A375 (cell line): ENCODE measurements around the gene HAP1. TPM values are rescaled to one million over a fixed set of nuclear protein-coding genes. Genes with fewer than 3 reads are reported as not detected.

Experiments
- small RNA-seq: library from RNA; depleted of rRNA; stranded (forward); fragments of <200 nt; gene quantifications from one replicate; pipeline ENCODE3, GENCODE V24; 2014
- total RNA-seq: library from RNA; depleted of rRNA; stranded (reverse); fragments of >200 nt; shearing (Covaris generic); gene quantifications from 2 replicates; pipeline ENCODE4 v1.2.3, GENCODE V29; 2014; rRNA removed

HAP1 gene
- total RNA-seq, result 0.15 TPM in 1 of 2 replicates, not detected in the other

DNA sequence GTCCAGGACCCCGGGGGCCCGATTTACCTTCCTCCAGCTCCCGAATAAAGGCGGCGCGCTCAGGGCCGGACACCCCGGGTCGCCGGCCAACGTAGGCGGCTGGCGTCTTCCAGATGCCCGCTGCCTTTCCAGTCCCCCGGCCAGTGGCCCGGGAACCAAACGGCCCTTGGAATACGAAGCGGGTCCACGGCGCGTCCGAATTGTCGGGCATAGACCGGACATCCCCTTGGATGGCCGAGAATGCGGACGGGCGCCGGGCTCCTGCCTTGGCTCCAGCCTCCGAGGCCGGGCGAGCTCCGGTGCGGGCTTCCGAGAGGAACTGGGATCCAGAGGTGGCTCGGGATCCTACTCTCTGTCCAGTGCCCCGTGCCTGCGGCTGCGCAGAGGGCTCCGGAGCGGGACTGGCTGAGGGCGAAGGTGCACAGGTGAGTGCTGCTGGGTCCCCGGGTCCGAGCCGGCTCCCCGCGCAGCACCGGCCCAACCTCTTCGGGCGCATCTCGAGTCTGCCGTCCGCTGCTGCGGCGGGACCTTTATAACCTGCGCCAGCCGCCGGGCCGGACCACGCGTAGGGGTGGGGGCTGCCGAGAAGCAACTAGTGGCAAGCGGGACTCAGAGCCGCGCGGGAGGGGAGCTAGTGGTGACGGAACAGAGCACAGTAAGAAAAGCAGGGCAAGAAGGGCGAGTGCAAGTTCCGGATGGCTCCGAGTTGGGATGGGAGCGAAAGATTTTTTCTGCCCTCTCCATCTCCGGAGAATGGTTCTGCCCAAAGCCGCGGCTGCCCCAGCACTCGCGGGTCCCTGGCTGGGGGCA is at the start of gene HAP1:
HAP1 (minus strand) TSS at position 505 of the 810 bp plus-strand sequence; CDS start at position 496, 9 bp downstream.

GRCh38 chr17:41711669-41712400 is 22.6 kb downstream of the HAP1 start, which contains the start of gene GAST:
Gene GAST, plus strand, starts transcription at chr17:41712331. Its CDS starts 3,106 bp downstream, at chr17:41715437.

DNA sequence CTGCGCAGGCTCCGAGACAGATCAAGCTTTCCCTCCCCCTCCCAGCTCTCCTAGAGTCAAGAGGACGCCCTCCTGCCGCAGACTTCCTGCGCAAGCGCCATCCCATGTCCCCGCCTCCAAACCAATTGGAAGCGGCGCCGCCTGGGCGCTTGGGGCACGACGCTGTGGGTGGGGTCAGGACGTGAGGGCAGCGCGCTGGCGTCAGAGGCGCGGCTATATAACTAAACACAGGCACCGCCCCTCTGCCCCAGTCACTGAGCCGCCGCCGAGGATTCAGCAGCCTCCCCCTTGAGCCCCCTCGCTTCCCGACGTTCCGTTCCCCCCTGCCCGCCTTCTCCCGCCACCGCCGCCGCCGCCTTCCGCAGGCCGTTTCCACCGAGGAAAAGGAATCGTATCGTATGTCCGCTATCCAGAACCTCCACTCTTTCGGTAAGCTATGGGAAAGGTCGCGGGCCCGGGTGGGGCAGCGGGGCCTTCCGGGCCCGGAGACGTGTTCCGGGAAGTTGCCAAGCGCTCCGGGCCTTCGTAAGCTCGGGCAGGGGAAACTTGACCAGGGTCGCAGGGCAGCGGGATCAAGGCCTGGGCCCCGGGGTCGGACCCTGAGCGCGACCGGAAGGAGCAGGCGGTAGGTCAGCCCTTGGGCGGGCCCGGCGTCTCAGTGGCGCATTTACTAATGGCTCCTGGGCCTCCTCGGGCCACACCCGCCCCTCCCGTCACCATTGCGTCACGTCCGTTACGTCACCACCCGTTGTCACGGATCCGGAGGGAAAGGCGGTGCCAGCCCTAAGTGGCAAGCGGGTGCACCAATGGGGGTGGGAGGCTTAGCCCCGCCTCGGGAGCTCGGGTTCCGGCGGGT is 45.6 kb downstream of the HAP1 start, which contains the start of gene EIF1:
EIF1 (plus strand) TSS at position 245 of the 856 bp plus-strand sequence; CDS start at position 399, 154 bp downstream.

Small RNAs within 50 kb of the gene (small RNA-seq; reads per million reads assigned to genes)
- gene RN7SL399P, result not detected
- 3.4 reads per million, percentile 81 among the genes with 10 or more reads in this experiment for gene RNA5SP442

Other genes starting within 250 kb of the HAP1 start
- not detected in 2 replicates for gene KRT36, start 244.7 kb downstream of the HAP1 start, total RNA-seq
- not detected in 2 replicates for gene KRT13, start 229.0 kb downstream of the HAP1 start, total RNA-seq
- 11.1 and 18.7 TPM in 2 replicates for gene KRT15, start 215.8 kb downstream of the HAP1 start, total RNA-seq
- 0.29 TPM in 1 of 2 replicates, not detected in the other for gene KRT19, start 206.3 kb downstream of the HAP1 start, total RNA-seq
- 2.2 and 2.6 TPM in 2 replicates for gene KRT9, start 162.6 kb downstream of the HAP1 start, total RNA-seq
- gene KRT14, start 147.7 kb downstream of the HAP1 start, total RNA-seq, result 56.1 and 63.7 TPM in 2 replicates
- gene KRT16, start 121.9 kb downstream of the HAP1 start, total RNA-seq, result 1.4 and 1.6 TPM in 2 replicates
- 0.45 TPM in 2 replicates for gene KRT17, start 110.1 kb downstream of the HAP1 start, total RNA-seq
- 130 and 141 TPM in 2 replicates for gene EIF1, start 45.8 kb downstream of the HAP1 start, total RNA-seq
- gene GAST, start 22.3 kb downstream of the HAP1 start, total RNA-seq, result not detected in 2 replicates
- gene JUP, start 52.1 kb upstream of the HAP1 start, total RNA-seq, result 5.9 and 6.1 TPM in 2 replicates
- gene P3H4, start 77.3 kb upstream of the HAP1 start, total RNA-seq, result 53.4 and 66.4 TPM in 2 replicates
- 259 and 283 TPM in 2 replicates for gene FKBP10, start 78.4 kb upstream of the HAP1 start, total RNA-seq
- gene NT5C3B, start 101.6 kb upstream of the HAP1 start, total RNA-seq, result 85.6 and 94.7 TPM in 2 replicates
- gene KLHL10, start 103.2 kb upstream of the HAP1 start, total RNA-seq, result not detected in 2 replicates
- 25.5 and 26.7 TPM in 2 replicates for gene KLHL11, start 130.8 kb upstream of the HAP1 start, total RNA-seq
- 124 and 136 TPM in 2 replicates for gene ACLY, start 184.3 kb upstream of the HAP1 start, total RNA-seq
- 7.9 and 9.4 TPM in 2 replicates for gene ODAD4, start 196.0 kb upstream of the HAP1 start, total RNA-seq
- 162 and 173 TPM in 2 replicates for gene CNP, start 232.2 kb upstream of the HAP1 start, total RNA-seq